ENCODE results near the gene EEFSEC. TPM values are rescaled to one million over a fixed set of nuclear protein-coding genes. Genes with fewer than 3 reads are reported as not detected.

Gene EEFSEC
- total and polyA plus RNA-seq, 2 of the 4 experiments (the other 2 are of a cell fraction) = 4.5 to 9.3 TPM

GRCh38 chr3:128112357-128112968 is 40.8 kb upstream of the EEFSEC start:
- H2AK5ac ChIP-seq (ENCODE audit: low read depth, low read length) = peak overlapping the region; percentile 74
- peak overlapping the region; percentile 39; the same call in 1 of the 2 replicates for H3K14ac ChIP-seq (replicated peaks; ENCODE audit: low read depth, low read length)
- DNase-seq = peak; percentile 90
- dilution Hi-C loops (cut with HindIII; ENCODE audit: low sequenced_read_pairs, unreplicated experiment) = no loop called here
- peaks cover 16% of the 10 kb centered on the region for H3K9me1 ChIP-seq (ENCODE audit: insufficient read depth, low read length)
- no TSS peak for BruUV-seq (replicated peaks)
- H2AK9ac ChIP-seq (replicated peaks; ENCODE audit: low read depth, low read length, poor library complexity) = peak overlapping the region; percentile 13
- H4K20me1 ChIP-seq (ENCODE audit: insufficient read depth, low read length) = peaks cover 7% of the 10 kb centered on the region; the same call in 1 of the 2 replicates
- peaks cover 16 to 43% of the 10 kb centered on the region in 2 experiments for H3K79me1 ChIP-seq (ENCODE audit: low read depth in 1 of 2, low read length in 2 of 2)
- no peak overlapping the region; the same call in 1 of the 2 replicates for H3K4me2 ChIP-seq (ENCODE audit: low read depth, low read length)
- H3K4me3 ChIP-seq (ENCODE audit: insufficient read depth, low read depth, low read length) = no peak overlapping the region
- ChIA-PET CTCF (interaction anchor here (0.5 to 1.6 kb wide), 3 partner anchors 10 to 50 kb away, joined by 3 to 4 read pairs (median 3); no protein-coding TSS in a partner anchor), POLR2A (ENCODE audit: unreplicated experiment) (no interaction called here)
- H3K36me3 ChIP-seq (ENCODE audit: control insufficient read depth, insufficient read depth, low read length) = peaks cover 4% of the 10 kb centered on the region
- H2BK15ac ChIP-seq (ENCODE audit: low read depth, low read length) = peak overlapping the region; percentile 55; the same call in 2 of the 3 replicates
- intact Hi-C loops (cut with micrococcal nuclease) = no loop called here
- in situ Hi-C loops (cut with MboI; ENCODE audit: low sequenced_read_pairs) = no loop called here
- peak overlapping the region; percentile 17 for H3K18ac ChIP-seq (ENCODE audit: low read depth, low read length)
- H3K27me3 ChIP-seq (ENCODE audit: control insufficient read depth, insufficient read depth, low read length) = no peaks in the 10 kb centered on the region
- no peak overlapping the region for H3K9ac ChIP-seq (ENCODE audit: low read depth, low read length)
- H3K23ac ChIP-seq (ENCODE audit: low read depth, low read length) = peak overlapping the region; percentile 44; the same call in 1 of the 2 replicates
- peaks cover 14% of the 10 kb centered on the region for H3K4me1 ChIP-seq (ENCODE audit: control insufficient read depth, insufficient read depth, low read length)
- no peak overlapping the region for H2AFZ ChIP-seq (replicated peaks; ENCODE audit: low read length, poor library complexity)
- peak; percentile 80 for ATAC-seq (ENCODE audit: low read depth)
- no peaks in the 10 kb centered on the region for H3K9me3 ChIP-seq (ENCODE audit: control insufficient read depth, insufficient read depth, low read length)
- peak overlapping the region; percentile 33; the same call in 1 of the 2 replicates for H2BK120ac ChIP-seq (ENCODE audit: low read depth, low read length)
- H4K91ac ChIP-seq (ENCODE audit: insufficient read depth, low read depth, low read length) = peak overlapping the region; percentile 50
- H3K27ac ChIP-seq (ENCODE audit: insufficient read depth, low read length) = peak overlapping the region; percentile 54; the same call in 1 of the 2 replicates
- TF ChIP-seq RCOR1 (IDR thresholded peaks at IDR 0.05; ENCODE audit: insufficient replicate concordance, low read length) (peak; percentile 20), MXI1 (IDR thresholded peaks at IDR 0.05; ENCODE audit: borderline replicate concordance, low read depth, low read length) (peak; percentile 71; the same call in 1 of the 2 replicates), FOS (IDR thresholded peaks at IDR 0.05; ENCODE audit: low read depth, low read length) (peak; percentile 82), MAFK (IDR thresholded peaks at IDR 0.05; ENCODE audit: low read depth, low read length) (no peak), CEBPB (IDR thresholded peaks at IDR 0.05; ENCODE audit: low read depth, low read length) (0 out of 2 replicates have a peak, but pooled peaks have one; percentile 21), BHLHE40 (IDR thresholded peaks at IDR 0.05; ENCODE audit: low read depth, low read length) (no peak), CTCF (conservative IDR thresholded peaks at IDR 0.05; ENCODE audit: low read depth, low read length) (peak; percentile 11; the same call in 1 of the 2 replicates), USF2 (IDR thresholded peaks at IDR 0.05; ENCODE audit: low read depth, low read length) (peak; percentile 69; the same call in 1 of the 2 replicates), SMC3 (IDR thresholded peaks at IDR 0.05; ENCODE audit: low read depth, low read length) (no peak), CHD1 (IDR thresholded peaks at IDR 0.05; ENCODE audit: low read depth, low read length) (0 out of 2 replicates have a peak, but pooled peaks have one; percentile 57), ELK1 (IDR thresholded peaks at IDR 0.05; ENCODE audit: borderline replicate concordance, low read depth, low read length) (no peak), NFE2L2 (IDR thresholded peaks at IDR 0.05; ENCODE audit: low read depth, low read length) (no peak), POLR2A (IDR thresholded peaks at IDR 0.05; ENCODE audit: low read depth, low read length) (no peak)
- H4K5ac ChIP-seq (ENCODE audit: low read depth, low read length) = peak overlapping the region; percentile 59
- H3K56ac ChIP-seq (ENCODE audit: extremely low read depth, insufficient read depth, low read length) = no peak overlapping the region
- peak overlapping the region; percentile 55 for H2BK20ac ChIP-seq (ENCODE audit: low read depth, low read length)
- H4K8ac ChIP-seq (ENCODE audit: low read depth in 2 of 2, low read length in 2 of 2) = peak overlapping the region in 1 of 2 experiments; percentile 43; a peak in 2 of 4 replicates
- 80% methylated on average over 1 of the region's 7 CpGs; no CpG with 5 or more reads in 1 of the 2 experiments for WGBS, 2 experiments (ENCODE audit: extremely low coverage in 2 of 2, insufficient read length in 1 of 2)
- H2BK5ac ChIP-seq (ENCODE audit: low read depth, low read length, poor library complexity, severe bottlenecking) = peak overlapping the region; percentile 52
- H3K4ac ChIP-seq (ENCODE audit: low read depth, low read length) = peak overlapping the region; percentile 47
